HFFc6 (cell line): ENCODE data around the gene SUPT5H. TPM values are rescaled to one million over a fixed set of nuclear protein-coding genes. Genes with fewer than 3 reads are reported as not detected.

Experiments used
- DNase-seq: peaks from one replicate; pipeline ENCODE4 v3.0.0-alpha.2; 2018
- H3K27ac Mint-ChIP-seq: 2 replicates; pipeline ENCODE4 v1.8.0; 2020; ENCODE audit warnings: mild to moderate bottlenecking, mixed read lengths
- H3K27me3 Mint-ChIP-seq: 2 replicates; pipeline ENCODE4 v1.8.0; 2021; ENCODE audit warnings: mild to moderate bottlenecking, moderate library complexity, mixed read lengths; ENCODE audit not compliant: insufficient read depth
- H3K36me3 Mint-ChIP-seq: 2 replicates; pipeline ENCODE4 v1.8.0; 2021; ENCODE audit warnings: low read depth, mixed read lengths
- H3K4me1 Mint-ChIP-seq: 2 replicates; pipeline ENCODE4 v1.8.0; 2020; ENCODE audit warnings: low read depth, mixed read lengths
- H3K4me3 Mint-ChIP-seq: 2 replicates; pipeline ENCODE4 v1.8.0; 2020; ENCODE audit warnings: mild to moderate bottlenecking, moderate library complexity, mixed read lengths
- H3K9me3 Mint-ChIP-seq: 2 replicates; pipeline ENCODE4 v1.8.0; 2020; ENCODE audit warnings: mild to moderate bottlenecking, mixed read lengths
- CTCF ChIP-seq: fragments of 200-600 bp; sonication (generic); IDR thresholded peaks from 2 replicates; pipeline ENCODE4 v1.5.0; 2021; ENCODE audit warnings: antibody characterized with exemption, mild to moderate bottlenecking
- total RNA-seq, 6 experiments: library from RNA; stranded (reverse); fragmentation: NEBNext Ultra II Directional; extraction: Animal tissue kit (Norgen Biotek cat#: 25700); gene quantifications; 2 replicates in 1 of 6; 3 replicates in 5 of 6; pipeline ENCODE4 v1.2.3, GENCODE V29; 2021

Gene SUPT5H
- total RNA-seq, 6 experiments from 2014 or later = 102 to 129 (median 107) TPM

- peaks cover 4% of the 10 kb centered on the region for H3K27me3 Mint-ChIP-seq
- DNase-seq = peak; percentile 16
- H3K4me1 Mint-ChIP-seq = peaks cover 16% of the 10 kb centered on the region
- peak overlapping the region; percentile 60 for H3K27ac Mint-ChIP-seq
- H3K4me3 Mint-ChIP-seq = no peak overlapping the region
- H3K36me3 Mint-ChIP-seq = peaks cover 50% of the 10 kb centered on the region
- no peaks in the 10 kb centered on the region for H3K9me3 Mint-ChIP-seq
- no peak for TF ChIP-seq CTCF
These were observed 25.4 kb downstream of the SUPT5H start for GRCh38 chr19:39470724-39471339.

GRCh38 chr19:39471756-39472536, 26.6 kb downstream of the SUPT5H start:
- H3K4me1 Mint-ChIP-seq = peaks cover 16% of the 10 kb centered on the region
- H3K9me3 Mint-ChIP-seq = no peaks in the 10 kb centered on the region
- TF ChIP-seq CTCF = no peak
- DNase-seq = no peak
- H3K27me3 Mint-ChIP-seq = peaks cover 4% of the 10 kb centered on the region
- 0 out of 2 replicates have a peak overlapping the region, but pooled peaks have one; percentile 24 for H3K27ac Mint-ChIP-seq
- peaks cover 54% of the 10 kb centered on the region for H3K36me3 Mint-ChIP-seq
- H3K4me3 Mint-ChIP-seq = no peak overlapping the region; the same call in 1 of the 2 replicates

- H3K27ac Mint-ChIP-seq = no peak overlapping the region
- peaks cover 4% of the 10 kb centered on the region for H3K27me3 Mint-ChIP-seq
- no peaks in the 10 kb centered on the region for H3K9me3 Mint-ChIP-seq
- no peak overlapping the region for H3K4me3 Mint-ChIP-seq
- TF ChIP-seq CTCF = no peak
- H3K36me3 Mint-ChIP-seq = peaks cover 48% of the 10 kb centered on the region
- no peak for DNase-seq
- H3K4me1 Mint-ChIP-seq = peaks cover 16% of the 10 kb centered on the region
These were observed 27.5 kb downstream of the SUPT5H start for GRCh38 chr19:39472746-39473442.

- TF ChIP-seq CTCF = no peak
- peaks cover 16% of the 10 kb centered on the region for H3K4me1 Mint-ChIP-seq
- DNase-seq = no peak
- no peak overlapping the region for H3K27ac Mint-ChIP-seq
- H3K9me3 Mint-ChIP-seq = no peaks in the 10 kb centered on the region
- no peak overlapping the region for H3K4me3 Mint-ChIP-seq
- peaks cover 48% of the 10 kb centered on the region for H3K36me3 Mint-ChIP-seq
- H3K27me3 Mint-ChIP-seq = peaks cover 4% of the 10 kb centered on the region
These were observed 28.1 kb downstream of the SUPT5H start for GRCh38 chr19:39473443-39473960.

- H3K27ac Mint-ChIP-seq = 0 out of 2 replicates have a peak overlapping the region, but pooled peaks have one; percentile 18
These were observed 28.8 kb downstream of the SUPT5H start for GRCh38 chr19:39474139-39474620.

More at GRCh38 chr19:39474139-39474620, 28.8 kb downstream of the SUPT5H start:
- TF ChIP-seq CTCF = peak; percentile 89
- DNase-seq = no peak
- no peaks in the 10 kb centered on the region for H3K9me3 Mint-ChIP-seq
- H3K4me1 Mint-ChIP-seq = peaks cover 15% of the 10 kb centered on the region
- H3K4me3 Mint-ChIP-seq = no peak overlapping the region
- peaks cover 4% of the 10 kb centered on the region for H3K27me3 Mint-ChIP-seq
- peaks cover 47% of the 10 kb centered on the region for H3K36me3 Mint-ChIP-seq
